Activated B cell treated with CpG ODN at 0.5 μM for 24 hours (primary cell): ENCODE results near the gene HYDIN. TPM values are rescaled to one million over a fixed set of nuclear protein-coding genes. Genes with fewer than 3 reads are reported as not detected.
"Not testable (repeated sequence)": the region's sequence is repeated elsewhere in the genome, so short reads cannot be mapped to it uniquely, and the experiment has no call there.

ENCODE experiments used
- ATAC-seq: fragments of 200-7000 bp; cut with Tn5 transposase; one replicate; pipeline ENCODE4 v1.10.0; 2021; ENCODE audit warnings: low read depth, mild to moderate bottlenecking, moderate library complexity
- CTCF ChIA-PET: fragments of 350-600 bp; sonication (Branson Sonifier 250); formaldehyde crosslinking; loops from one replicate; lab custom pipeline; 2021; ENCODE audit warnings: antibody characterized with exemption; lab: Charles Lee
- POLR2A ChIA-PET: fragments of 350-600 bp; sonication (Branson Sonifier 250); formaldehyde crosslinking; loops from one replicate; lab custom pipeline; 2021; ENCODE audit warnings: antibody characterized with exemption; lab: Charles Lee
- DNase-seq: peaks from one replicate; pipeline ENCODE4 v3.0.0; 2022
- H3K27ac Mint-ChIP-seq: one replicate; pipeline ENCODE4 v1.8.0; 2020; ENCODE audit warnings: mixed read lengths
- H3K27me3 Mint-ChIP-seq: one replicate; pipeline ENCODE4 v1.8.0; 2021; ENCODE audit warnings: mixed read lengths
- H3K36me3 Mint-ChIP-seq: one replicate; pipeline ENCODE4 v1.8.0; 2021; ENCODE audit warnings: low read depth, mixed read lengths
- H3K4me1 Mint-ChIP-seq: one replicate; pipeline ENCODE4 v1.8.0; 2021; ENCODE audit warnings: mixed read lengths
- H3K4me3 Mint-ChIP-seq: one replicate; pipeline ENCODE4 v1.8.0; 2020; ENCODE audit warnings: mild to moderate bottlenecking, mixed read lengths
- H3K9me3 Mint-ChIP-seq: one replicate; pipeline ENCODE4 v1.8.0; 2020; ENCODE audit warnings: mixed read lengths
- intact Hi-C: fragments of 100-400 bp; cut with micrococcal nuclease; formaldehyde crosslinking; loops from one replicate; pipeline ENCODE4 v1.15.1; 2024
- total RNA-seq: library from RNA; stranded (reverse); gene quantifications from 2 replicates; pipeline ENCODE4 v1.2.3, GENCODE V29; 2022

HYDIN gene
- total RNA-seq, 1 donor from 2014 or later = not detected

GRCh38 chr16:70888208-70888607 lies 342.3 kb downstream of the HYDIN start:
- H3K4me1 Mint-ChIP-seq, H3K9me3 Mint-ChIP-seq, H3K27ac Mint-ChIP-seq, H3K36me3 Mint-ChIP-seq, POLR2A ChIA-PET, ATAC-seq, intact Hi-C loops, CTCF ChIA-PET, DNase-seq, H3K4me3 Mint-ChIP-seq, H3K27me3 Mint-ChIP-seq: not testable (repeated sequence)

GRCh38 chr16:70884652-70885051 lies 345.9 kb downstream of the HYDIN start:
- CTCF ChIA-PET, intact Hi-C loops, ATAC-seq, H3K4me3 Mint-ChIP-seq, H3K9me3 Mint-ChIP-seq, H3K27me3 Mint-ChIP-seq, H3K27ac Mint-ChIP-seq, H3K4me1 Mint-ChIP-seq, H3K36me3 Mint-ChIP-seq, DNase-seq, POLR2A ChIA-PET: not testable (repeated sequence)

- intact Hi-C loops, H3K36me3 Mint-ChIP-seq, H3K4me1 Mint-ChIP-seq, H3K9me3 Mint-ChIP-seq, ATAC-seq, H3K27ac Mint-ChIP-seq, H3K27me3 Mint-ChIP-seq, POLR2A ChIA-PET, H3K4me3 Mint-ChIP-seq, CTCF ChIA-PET, DNase-seq: not testable (repeated sequence)
Observed at GRCh38 chr16:70882311-70882710, 348.2 kb downstream of the HYDIN start.

GRCh38 chr16:70877895-70878294 lies 352.6 kb downstream of the HYDIN start:
- ATAC-seq, H3K36me3 Mint-ChIP-seq, H3K9me3 Mint-ChIP-seq, H3K4me1 Mint-ChIP-seq, H3K4me3 Mint-ChIP-seq, intact Hi-C loops, H3K27me3 Mint-ChIP-seq, DNase-seq, CTCF ChIA-PET, POLR2A ChIA-PET, H3K27ac Mint-ChIP-seq: not testable (repeated sequence)

- H3K27ac Mint-ChIP-seq, CTCF ChIA-PET, ATAC-seq, POLR2A ChIA-PET, H3K27me3 Mint-ChIP-seq, H3K4me3 Mint-ChIP-seq, H3K4me1 Mint-ChIP-seq, H3K9me3 Mint-ChIP-seq, DNase-seq, H3K36me3 Mint-ChIP-seq, intact Hi-C loops: not testable (repeated sequence)
Observed at GRCh38 chr16:70876442-70876841, 354.1 kb downstream of the HYDIN start.

- H3K4me3 Mint-ChIP-seq, H3K4me1 Mint-ChIP-seq, ATAC-seq, intact Hi-C loops, CTCF ChIA-PET, H3K27me3 Mint-ChIP-seq, H3K36me3 Mint-ChIP-seq, DNase-seq, H3K27ac Mint-ChIP-seq, H3K9me3 Mint-ChIP-seq, POLR2A ChIA-PET: not testable (repeated sequence)
Observed at GRCh38 chr16:70864698-70865097, 365.8 kb downstream of the HYDIN start.

- intact Hi-C loops, H3K4me3 Mint-ChIP-seq, ATAC-seq, CTCF ChIA-PET, DNase-seq, H3K4me1 Mint-ChIP-seq, POLR2A ChIA-PET, H3K27ac Mint-ChIP-seq, H3K27me3 Mint-ChIP-seq, H3K36me3 Mint-ChIP-seq, H3K9me3 Mint-ChIP-seq: not testable (repeated sequence)
Observed at GRCh38 chr16:70861996-70862395, 368.5 kb downstream of the HYDIN start.

GRCh38 chr16:70851299-70851698 lies 379.2 kb downstream of the HYDIN start:
- H3K36me3 Mint-ChIP-seq, H3K27me3 Mint-ChIP-seq, H3K4me3 Mint-ChIP-seq, H3K27ac Mint-ChIP-seq, DNase-seq, intact Hi-C loops, H3K4me1 Mint-ChIP-seq, H3K9me3 Mint-ChIP-seq, CTCF ChIA-PET, ATAC-seq, POLR2A ChIA-PET: not testable (repeated sequence)

- POLR2A ChIA-PET, CTCF ChIA-PET, H3K27ac Mint-ChIP-seq, H3K4me1 Mint-ChIP-seq, H3K27me3 Mint-ChIP-seq, H3K36me3 Mint-ChIP-seq, H3K9me3 Mint-ChIP-seq, H3K4me3 Mint-ChIP-seq, DNase-seq, ATAC-seq, intact Hi-C loops: not testable (repeated sequence)
Observed at GRCh38 chr16:70823498-70824118, 406.9 kb downstream of the HYDIN start.

- H3K27me3 Mint-ChIP-seq, H3K4me3 Mint-ChIP-seq, POLR2A ChIA-PET, H3K4me1 Mint-ChIP-seq, ATAC-seq, H3K36me3 Mint-ChIP-seq, H3K27ac Mint-ChIP-seq, CTCF ChIA-PET, DNase-seq, H3K9me3 Mint-ChIP-seq, intact Hi-C loops: not testable (repeated sequence)
Observed at GRCh38 chr16:70822734-70823133, 407.8 kb downstream of the HYDIN start.

- H3K27ac Mint-ChIP-seq, H3K4me3 Mint-ChIP-seq, H3K4me1 Mint-ChIP-seq, CTCF ChIA-PET, ATAC-seq, intact Hi-C loops, H3K36me3 Mint-ChIP-seq, POLR2A ChIA-PET, H3K27me3 Mint-ChIP-seq, H3K9me3 Mint-ChIP-seq, DNase-seq: not testable (repeated sequence)
Observed at GRCh38 chr16:70818088-70818487, 412.4 kb downstream of the HYDIN start.
